Measurements from ENCODE around the gene KCNK1.

Gene KCNK1

GRCh38 chr1:233704898-233705723 lies 91.2 kb downstream of the KCNK1 start:
- Histone ChIP-seq H3K9me3 (ENCODE audit: control insufficient read depth, insufficient read depth, low read depth, low read length) (peaks cover 6% of the 10 kb centered on the region; the same call in 1 of the 2 replicates), H3K27ac (ENCODE audit: low read depth, low read length) (no peak overlapping the region), H3K4me1 (ENCODE audit: control insufficient read depth, insufficient read depth, low read length) (peaks cover 17% of the 10 kb centered on the region), H3K4me3 (ENCODE audit: low read depth, low read length) (no peak overlapping the region), H3K9ac (ENCODE audit: low read length) (no peak overlapping the region), H3K27me3 (ENCODE audit: control insufficient read depth, insufficient read depth, low read length) (no peaks in the 10 kb centered on the region), H3K36me3 (ENCODE audit: control insufficient read depth, insufficient read depth, low read length) (no peaks in the 10 kb centered on the region)

- Histone ChIP-seq H3K4me1 (ENCODE audit: control insufficient read depth, insufficient read depth, low read length) (peaks cover 17% of the 10 kb centered on the region), H3K27me3 (ENCODE audit: control insufficient read depth, insufficient read depth, low read length) (no peaks in the 10 kb centered on the region), H3K9me3 (ENCODE audit: control insufficient read depth, insufficient read depth, low read depth, low read length) (peaks cover 17% of the 10 kb centered on the region; the same call in 1 of the 2 replicates), H3K4me3 (ENCODE audit: low read depth, low read length) (no peak overlapping the region), H3K27ac (ENCODE audit: low read depth, low read length) (no peak overlapping the region), H3K36me3 (ENCODE audit: control insufficient read depth, insufficient read depth, low read length) (no peaks in the 10 kb centered on the region), H3K9ac (ENCODE audit: low read length) (no peak overlapping the region)
Observed at GRCh38 chr1:233707153-233707879, 93.4 kb downstream of the KCNK1 start.

GRCh38 chr1:233707880-233708815 lies 94.2 kb downstream of the KCNK1 start:
- Histone ChIP-seq H3K27me3 (ENCODE audit: control insufficient read depth, insufficient read depth, low read length) (no peaks in the 10 kb centered on the region), H3K27ac (ENCODE audit: low read depth, low read length) (no peak overlapping the region), H3K4me3 (ENCODE audit: low read depth, low read length) (no peak overlapping the region), H3K9ac (ENCODE audit: low read length) (no peak overlapping the region), H3K9me3 (ENCODE audit: control insufficient read depth, insufficient read depth, low read depth, low read length) (peaks cover 17% of the 10 kb centered on the region; the same call in 1 of the 2 replicates), H3K4me1 (ENCODE audit: control insufficient read depth, insufficient read depth, low read length) (peaks cover 17% of the 10 kb centered on the region), H3K36me3 (ENCODE audit: control insufficient read depth, insufficient read depth, low read length) (no peaks in the 10 kb centered on the region)

- no peaks in the 10 kb centered on the region for H3K36me3 ChIP-seq (ENCODE audit: control insufficient read depth, insufficient read depth, low read length)
- peaks cover 20% of the 10 kb centered on the region; the same call in 1 of the 2 replicates for H3K9me3 ChIP-seq (ENCODE audit: control insufficient read depth, insufficient read depth, low read depth, low read length)
- H3K27me3 ChIP-seq (ENCODE audit: control insufficient read depth, insufficient read depth, low read length), result no peaks in the 10 kb centered on the region
- H3K4me1 ChIP-seq (ENCODE audit: control insufficient read depth, insufficient read depth, low read length), result peaks cover 9% of the 10 kb centered on the region
- H3K9ac ChIP-seq (ENCODE audit: low read length), result no peak overlapping the region
- no peak overlapping the region for H3K27ac ChIP-seq (ENCODE audit: low read depth, low read length)
- H3K4me3 ChIP-seq (ENCODE audit: low read depth, low read length), result no peak overlapping the region
Observed at GRCh38 chr1:233710031-233710430, 96.1 kb downstream of the KCNK1 start.

- Histone ChIP-seq H3K4me3 (ENCODE audit: low read depth, low read length) (no peak overlapping the region), H3K27me3 (ENCODE audit: control insufficient read depth, insufficient read depth, low read length) (no peaks in the 10 kb centered on the region), H3K36me3 (ENCODE audit: control insufficient read depth, insufficient read depth, low read length) (no peaks in the 10 kb centered on the region), H3K9ac (ENCODE audit: low read length) (no peak overlapping the region), H3K4me1 (ENCODE audit: control insufficient read depth, insufficient read depth, low read length) (peaks cover 9% of the 10 kb centered on the region), H3K9me3 (ENCODE audit: control insufficient read depth, insufficient read depth, low read depth, low read length) (peaks cover 20% of the 10 kb centered on the region; the same call in 1 of the 2 replicates), H3K27ac (ENCODE audit: low read depth, low read length) (no peak overlapping the region)
Observed at GRCh38 chr1:233710507-233710906, 96.6 kb downstream of the KCNK1 start.

- Histone ChIP-seq H3K9ac (ENCODE audit: low read length) (no peak overlapping the region), H3K4me1 (ENCODE audit: control insufficient read depth, insufficient read depth, low read length) (no peaks in the 10 kb centered on the region), H3K27me3 (ENCODE audit: control insufficient read depth, insufficient read depth, low read length) (no peaks in the 10 kb centered on the region), H3K4me3 (ENCODE audit: low read depth, low read length) (no peak overlapping the region), H3K36me3 (ENCODE audit: control insufficient read depth, insufficient read depth, low read length) (no peaks in the 10 kb centered on the region), H3K9me3 (ENCODE audit: control insufficient read depth, insufficient read depth, low read depth, low read length) (peaks cover 27% of the 10 kb centered on the region), H3K27ac (ENCODE audit: low read depth, low read length) (no peak overlapping the region)
Observed at GRCh38 chr1:233714631-233715217, 100.8 kb downstream of the KCNK1 start.

GRCh38 chr1:233718057-233718456 lies 104.2 kb downstream of the KCNK1 start:
- Histone ChIP-seq H3K4me3 (ENCODE audit: low read depth, low read length) (no peak overlapping the region), H3K36me3 (ENCODE audit: control insufficient read depth, insufficient read depth, low read length) (no peaks in the 10 kb centered on the region), H3K9me3 (ENCODE audit: control insufficient read depth, insufficient read depth, low read depth, low read length) (peaks cover 13% of the 10 kb centered on the region)

GRCh38 chr1:233719655-233720341 lies 105.9 kb downstream of the KCNK1 start:
- H3K9ac ChIP-seq (ENCODE audit: low read length), result no peak overlapping the region

More at GRCh38 chr1:233718057-233718456, 104.2 kb downstream of the KCNK1 start:
- peaks cover 21% of the 10 kb centered on the region for H3K4me1 ChIP-seq (ENCODE audit: control insufficient read depth, insufficient read depth, low read length)
- H3K9ac ChIP-seq (ENCODE audit: low read length), result no peak overlapping the region
- H3K27me3 ChIP-seq (ENCODE audit: control insufficient read depth, insufficient read depth, low read length), result no peaks in the 10 kb centered on the region
- H3K27ac ChIP-seq (ENCODE audit: low read depth, low read length), result no peak overlapping the region

GRCh38 chr1:233721004-233721595 lies 107.2 kb downstream of the KCNK1 start:
- H3K27me3 ChIP-seq (ENCODE audit: control insufficient read depth, insufficient read depth, low read length), result no peaks in the 10 kb centered on the region
- H3K9ac ChIP-seq (ENCODE audit: low read length), result no peak overlapping the region
- peaks cover 14% of the 10 kb centered on the region; the same call in 1 of the 2 replicates for H3K9me3 ChIP-seq (ENCODE audit: control insufficient read depth, insufficient read depth, low read depth, low read length)
- peak overlapping the region; percentile 13; the same call in 1 of the 2 replicates for H3K27ac ChIP-seq (ENCODE audit: low read depth, low read length)
- no peak overlapping the region for H3K4me3 ChIP-seq (ENCODE audit: low read depth, low read length)
- no peaks in the 10 kb centered on the region for H3K36me3 ChIP-seq (ENCODE audit: control insufficient read depth, insufficient read depth, low read length)
- peaks cover 28% of the 10 kb centered on the region for H3K4me1 ChIP-seq (ENCODE audit: control insufficient read depth, insufficient read depth, low read length)

More at GRCh38 chr1:233719655-233720341, 105.9 kb downstream of the KCNK1 start:
- no peak overlapping the region for H3K4me3 ChIP-seq (ENCODE audit: low read depth, low read length)
- no peaks in the 10 kb centered on the region for H3K36me3 ChIP-seq (ENCODE audit: control insufficient read depth, insufficient read depth, low read length)
- peaks cover 21% of the 10 kb centered on the region for H3K4me1 ChIP-seq (ENCODE audit: control insufficient read depth, insufficient read depth, low read length)
- no peak overlapping the region for H3K27ac ChIP-seq (ENCODE audit: low read depth, low read length)
- H3K9me3 ChIP-seq (ENCODE audit: control insufficient read depth, insufficient read depth, low read depth, low read length), result peaks cover 14% of the 10 kb centered on the region; the same call in 1 of the 2 replicates
- no peaks in the 10 kb centered on the region for H3K27me3 ChIP-seq (ENCODE audit: control insufficient read depth, insufficient read depth, low read length)

Data from HUES6 (cell line).